Parathyroid adenoma (tissue), 2 donors: ENCODE results near the gene CYP51A1.

Source experiments
- H2AFZ ChIP-seq: fragments of 300-600 bp; sonication (generic); one replicate; pipeline ENCODE4 v1.7.0; 2017; ENCODE audit warnings: antibody characterized with exemption, mild to moderate bottlenecking
- H3K27ac ChIP-seq: fragments of 300-600 bp; sonication (generic); one replicate; pipeline ENCODE4 v1.7.0; 2017
- H3K27me3 ChIP-seq: fragments of 300-600 bp; sonication (generic); one replicate; pipeline ENCODE4 v1.7.0; 2017; ENCODE audit warnings: low read length; ENCODE audit not compliant: control insufficient read depth, insufficient read depth
- H3K36me3 ChIP-seq: fragments of 300-600 bp; sonication (generic); one replicate; pipeline ENCODE4 v1.7.0; 2017; ENCODE audit warnings: low read length; ENCODE audit not compliant: control insufficient read depth, insufficient read depth
- H3K4me1 ChIP-seq: fragments of 300-600 bp; sonication (generic); one replicate; pipeline ENCODE4 v1.7.0; 2017; ENCODE audit warnings: control low read depth
- H3K4me2 ChIP-seq: fragments of 300-600 bp; sonication (generic); one replicate; pipeline ENCODE4 v1.7.0; 2017; ENCODE audit warnings: low read length
- H3K4me3 ChIP-seq: fragments of 300-600 bp; sonication (generic); one replicate; pipeline ENCODE4 v1.7.0; 2017; ENCODE audit warnings: low read depth, low read length
- H3K79me2 ChIP-seq: fragments of 300-600 bp; sonication (generic); one replicate; pipeline ENCODE4 v1.7.0; 2017; ENCODE audit warnings: control low read depth
- H3K9ac ChIP-seq: fragments of 300-600 bp; sonication (generic); one replicate; pipeline ENCODE4 v1.7.0; 2017; ENCODE audit warnings: mild to moderate bottlenecking
- H3K9me3 ChIP-seq: fragments of 300-600 bp; sonication (generic); one replicate; pipeline ENCODE4 v1.7.0; 2017; ENCODE audit warnings: low read length; ENCODE audit not compliant: control insufficient read depth
- TF ChIP-seq, protein P1 (sequence below): fragments of 300-600 bp; sonication (generic); IDR thresholded peaks from one replicate; pipeline ENCODE4 v1.7.0; 2017; ENCODE audit warnings: antibody characterized with exemption, mild to moderate bottlenecking
- donor health status: primary hyperparathyroidism.

The CYP51A1 gene

DNA sequence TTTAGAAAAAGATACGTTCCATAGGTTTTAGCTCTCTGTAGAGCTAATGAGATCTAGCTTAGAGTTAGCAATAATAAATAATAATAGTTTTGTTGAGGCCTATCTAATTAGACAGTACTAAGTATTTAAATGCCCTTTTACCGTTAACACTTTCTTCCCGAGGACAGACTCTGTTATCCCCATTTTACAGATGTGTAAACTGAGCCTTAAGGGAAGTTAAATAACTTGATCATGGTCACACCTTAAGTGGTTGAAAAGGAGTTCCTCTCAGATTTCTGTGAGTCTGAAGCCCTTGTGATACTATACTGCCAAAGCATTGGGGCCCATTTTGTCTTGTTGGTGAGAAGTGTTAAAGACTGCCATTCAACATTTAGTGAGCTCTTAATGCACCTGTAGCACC, 61.6 kb downstream of the CYP51A1 start:
- no peaks in the 10 kb centered on the region for H3K79me2 ChIP-seq
- no peaks in the 10 kb centered on the region for H3K4me1 ChIP-seq
- no peak overlapping the region for H3K27ac ChIP-seq
- no peak overlapping the region for H3K4me2 ChIP-seq
- TF ChIP-seq, protein P1, sequence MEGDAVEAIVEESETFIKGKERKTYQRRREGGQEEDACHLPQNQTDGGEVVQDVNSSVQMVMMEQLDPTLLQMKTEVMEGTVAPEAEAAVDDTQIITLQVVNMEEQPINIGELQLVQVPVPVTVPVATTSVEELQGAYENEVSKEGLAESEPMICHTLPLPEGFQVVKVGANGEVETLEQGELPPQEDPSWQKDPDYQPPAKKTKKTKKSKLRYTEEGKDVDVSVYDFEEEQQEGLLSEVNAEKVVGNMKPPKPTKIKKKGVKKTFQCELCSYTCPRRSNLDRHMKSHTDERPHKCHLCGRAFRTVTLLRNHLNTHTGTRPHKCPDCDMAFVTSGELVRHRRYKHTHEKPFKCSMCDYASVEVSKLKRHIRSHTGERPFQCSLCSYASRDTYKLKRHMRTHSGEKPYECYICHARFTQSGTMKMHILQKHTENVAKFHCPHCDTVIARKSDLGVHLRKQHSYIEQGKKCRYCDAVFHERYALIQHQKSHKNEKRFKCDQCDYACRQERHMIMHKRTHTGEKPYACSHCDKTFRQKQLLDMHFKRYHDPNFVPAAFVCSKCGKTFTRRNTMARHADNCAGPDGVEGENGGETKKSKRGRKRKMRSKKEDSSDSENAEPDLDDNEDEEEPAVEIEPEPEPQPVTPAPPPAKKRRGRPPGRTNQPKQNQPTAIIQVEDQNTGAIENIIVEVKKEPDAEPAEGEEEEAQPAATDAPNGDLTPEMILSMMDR = no peak
- no peaks in the 10 kb centered on the region for H3K36me3 ChIP-seq
- H3K9ac ChIP-seq = no peak overlapping the region
- H3K27me3 ChIP-seq = no peaks in the 10 kb centered on the region
- no peaks in the 10 kb centered on the region for H3K9me3 ChIP-seq
- no peak overlapping the region for H2AFZ ChIP-seq
- H3K4me3 ChIP-seq = no peak overlapping the region

DNA sequence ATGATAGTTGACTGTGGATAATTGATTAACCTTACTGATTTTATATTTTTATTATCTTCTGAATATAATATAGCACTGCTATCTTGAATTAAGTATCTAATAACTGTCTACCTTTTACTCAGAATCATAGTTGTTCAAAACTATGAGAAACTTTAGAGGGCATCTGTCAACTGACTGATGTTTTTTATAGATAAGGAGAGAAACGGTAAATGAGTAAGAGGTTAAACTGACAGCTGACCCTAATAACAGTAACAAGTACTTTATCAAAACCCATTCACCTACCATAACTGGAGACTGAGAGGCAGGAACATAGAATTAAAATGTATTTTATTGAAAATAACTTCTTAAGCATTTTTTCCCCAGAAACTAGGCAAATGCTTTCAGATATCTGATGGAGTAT, 62.2 kb downstream of the CYP51A1 start:
- Histone ChIP-seq H3K4me3 (no peak overlapping the region), H3K4me2 (no peak overlapping the region), H2AFZ (no peak overlapping the region), H3K36me3 (no peaks in the 10 kb centered on the region), H3K27ac (no peak overlapping the region), H3K9me3 (no peaks in the 10 kb centered on the region), H3K4me1 (no peaks in the 10 kb centered on the region), H3K79me2 (no peaks in the 10 kb centered on the region), H3K9ac (no peak overlapping the region), H3K27me3 (no peaks in the 10 kb centered on the region)
- TF ChIP-seq, protein P1 = no peak

DNA sequence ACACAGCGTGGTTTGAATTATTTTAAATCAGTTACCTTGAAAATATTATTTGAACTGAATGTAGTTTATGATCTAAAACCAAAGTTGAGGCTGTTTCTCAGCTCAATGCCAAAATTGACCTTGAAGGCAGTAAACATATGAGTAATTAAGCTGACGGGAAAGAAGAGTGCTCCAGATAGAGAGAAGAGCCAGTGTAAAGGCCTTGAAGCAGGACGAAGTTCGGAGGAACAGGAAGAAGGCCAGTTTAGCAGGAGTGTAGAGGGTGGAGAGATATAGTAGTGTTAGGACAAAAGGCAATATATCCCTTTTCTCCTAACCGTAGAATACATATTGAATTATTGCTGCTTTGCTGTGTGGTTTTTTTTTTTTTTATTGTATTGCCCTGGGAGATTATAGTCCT, 63.2 kb downstream of the CYP51A1 start:
- no peak overlapping the region for H3K4me3 ChIP-seq
- H3K79me2 ChIP-seq = peaks cover 3% of the 10 kb centered on the region
- no peaks in the 10 kb centered on the region for H3K4me1 ChIP-seq
- H3K4me2 ChIP-seq = no peak overlapping the region
- H3K9ac ChIP-seq = no peak overlapping the region
- H3K27ac ChIP-seq = no peak overlapping the region
- no peak overlapping the region for H2AFZ ChIP-seq
- no peaks in the 10 kb centered on the region for H3K27me3 ChIP-seq
- H3K9me3 ChIP-seq = no peaks in the 10 kb centered on the region
- no peaks in the 10 kb centered on the region for H3K36me3 ChIP-seq
- TF ChIP-seq, protein P1 = no peak

DNA sequence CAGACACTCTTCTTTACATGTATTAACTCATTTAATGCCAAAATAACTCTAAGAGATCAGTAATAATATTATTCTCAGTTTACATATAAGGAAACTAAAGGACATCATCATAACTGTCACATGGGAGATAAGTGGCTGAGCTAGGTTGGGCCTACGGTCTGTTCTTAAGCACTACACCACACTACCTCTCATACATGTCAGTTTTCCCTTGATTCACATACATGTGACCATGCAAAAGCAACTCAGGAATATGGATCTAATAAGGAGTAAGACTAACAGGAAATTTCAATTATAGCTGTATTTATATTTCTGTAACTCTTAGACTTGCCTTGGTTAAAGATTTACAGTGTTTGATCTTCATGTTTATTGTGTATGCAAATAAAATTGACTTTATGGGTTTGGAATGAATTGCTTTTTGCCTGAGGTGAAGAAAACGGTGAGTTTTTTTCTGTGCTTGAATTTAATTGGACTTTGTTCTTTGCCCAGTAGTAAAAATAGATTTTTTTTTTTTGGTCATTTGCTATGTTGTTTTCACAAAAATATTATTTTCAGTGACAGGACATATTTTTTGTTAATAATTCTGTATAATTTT, 69.7 kb downstream of the CYP51A1 start:
- Histone ChIP-seq H3K79me2 (peaks cover 3% of the 10 kb centered on the region), H2AFZ (no peak overlapping the region), H3K9me3 (no peaks in the 10 kb centered on the region), H3K27ac (no peak overlapping the region), H3K4me1 (no peaks in the 10 kb centered on the region), H3K9ac (no peak overlapping the region), H3K4me2 (no peak overlapping the region), H3K36me3 (no peaks in the 10 kb centered on the region), H3K4me3 (no peak overlapping the region), H3K27me3 (no peaks in the 10 kb centered on the region)
- TF ChIP-seq, protein P1 = no peak
